Measurements from ENCODE around the gene ZNF628. TPM values are rescaled to one million over a fixed set of nuclear protein-coding genes. Genes with fewer than 3 reads are reported as not detected.

The ZNF628 gene
- total and polyA plus RNA-seq, 7 donors = 1.4 to 15.0 (median 2.5) TPM

GRCh38 chr19:55483706-55484592 lies 7.5 kb downstream of the ZNF628 start:
- WGBS, 2 donors = 83 to 86% methylated on average over 46 of the region's 46 CpGs
- peak; percentile 69 for DNase-seq
- TF ChIP-seq POLR2AphosphoS5 (IDR thresholded peaks at IDR 0.05) = no peak
- TF ChIP-seq POLR2A (IDR thresholded peaks at IDR 0.05) = no peak
- Histone ChIP-seq H3K27ac (peak overlapping the region; percentile 94 to 99 (median 96)), H3K4me3 (peak overlapping the region in 3 of 4 donors; percentile 58 to 65 (median 59)), H3K27me3 (no peaks in the 10 kb centered on the region), H3K4me1 (peaks cover 0 to 51% (median 49%) of the 10 kb centered on the region in 4 donors), H3K9me3 (no peaks in the 10 kb centered on the region), H3K36me3 (peaks cover 0 to 24% (median 14%) of the 10 kb centered on the region in 4 donors)
- intact Hi-C loops (cut with DNase I) = no loop called here

GRCh38 chr19:55484593-55485438 lies 8.4 kb downstream of the ZNF628 start, which contains the start of gene NAT14:
TSS of gene NAT14 (plus strand) at chr19:55485188. CDS start at chr19:55485709, 521 bp downstream.
- Histone ChIP-seq H3K4me1 (peaks cover 0 to 59% (median 58%) of the 10 kb centered on the region in 4 donors), H3K27ac (peak within 1 kb of the TSS; percentile 94 to 99 (median 96)), H3K36me3 (peaks cover 0 to 24% (median 14%) of the 10 kb centered on the region in 4 donors), H3K9me3 (no peaks in the 10 kb centered on the region), H3K27me3 (no peaks in the 10 kb centered on the region), H3K4me3 (peak within 1 kb of the TSS; percentile 43 to 65 (median 58))
- DNase-seq = peak; percentile 82
- no peak for TF ChIP-seq POLR2A (IDR thresholded peaks at IDR 0.05)
- TF ChIP-seq POLR2AphosphoS5 (IDR thresholded peaks at IDR 0.05) = peak in 2 of 4 donors; percentile 50 to 61
- intact Hi-C loops (cut with DNase I) = no loop called here
- 1 to 2% methylated on average over 78 of the region's 78 CpGs for WGBS, 2 donors

DNA sequence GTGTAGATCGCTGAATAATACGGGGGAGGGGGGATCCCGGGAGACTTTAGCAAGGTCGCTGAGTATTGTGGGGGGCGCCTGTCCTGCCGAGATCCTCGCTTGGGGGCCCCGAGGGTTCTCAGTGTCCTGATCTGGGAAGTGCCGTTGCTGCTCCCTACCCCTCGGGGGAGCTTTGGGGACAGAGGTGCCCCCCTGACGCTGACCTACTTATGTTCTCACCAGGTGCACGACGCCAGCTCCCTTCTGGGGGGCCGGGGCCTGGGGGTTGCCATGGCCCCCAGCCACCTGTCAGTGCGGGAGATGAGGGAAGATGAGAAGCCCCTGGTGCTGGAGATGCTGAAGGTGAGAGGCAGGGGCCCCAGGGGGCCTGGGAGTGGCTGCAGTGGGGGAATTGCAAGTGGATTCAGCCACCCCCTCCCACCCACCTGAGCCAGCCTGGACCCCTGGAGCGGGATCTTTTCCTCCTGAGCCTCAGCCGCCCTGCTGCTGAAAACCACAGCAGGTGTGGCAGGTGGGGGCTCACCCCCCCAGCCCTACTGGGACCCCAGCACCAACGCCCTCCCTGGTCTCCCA lies 9.1 kb downstream of the ZNF628 start:
- Histone ChIP-seq H3K27me3 (no peaks in the 10 kb centered on the region), H3K4me3 (peak overlapping the region; percentile 43 to 65 (median 58)), H3K27ac (peak overlapping the region; percentile 94 to 99 (median 96)), H3K36me3 (peaks cover 0 to 24% (median 14%) of the 10 kb centered on the region in 4 donors), H3K4me1 (peaks cover 0 to 66% (median 65%) of the 10 kb centered on the region in 4 donors), H3K9me3 (no peaks in the 10 kb centered on the region)
- intact Hi-C loops (cut with DNase I) = no loop called here
- peak; percentile 73 for DNase-seq
- TF ChIP-seq CTCF (IDR thresholded peaks at IDR 0.05) (no peak), POLR2AphosphoS5 (IDR thresholded peaks at IDR 0.05) (no peak), POLR2A (IDR thresholded peaks at IDR 0.05) (no peak), EP300 (IDR thresholded peaks at IDR 0.05) (no peak)
- 28 to 29% methylated on average over 18 of the region's 18 CpGs for WGBS, 2 donors

GRCh38 chr19:55486043-55486970 lies 9.9 kb downstream of the ZNF628 start:
- H3K27me3 ChIP-seq = no peaks in the 10 kb centered on the region
- 71 to 84% methylated on average over 53 of the region's 53 CpGs for WGBS, 2 donors
- TF ChIP-seq POLR2AphosphoS5 (IDR thresholded peaks at IDR 0.05) (peak in 2 of 4 donors; percentile 26 to 33), CTCF (IDR thresholded peaks at IDR 0.05) (peak in 3 of 4 experiments; percentile 13 to 37 (median 35)), POLR2A (IDR thresholded peaks at IDR 0.05) (no peak)
- no peaks in the 10 kb centered on the region for H3K9me3 ChIP-seq
- H3K4me3 ChIP-seq = peak overlapping the region in 3 of 4 donors; percentile 7 to 30 (median 14)
- DNase-seq = peak; percentile 82
- intact Hi-C loops (cut with DNase I) = no loop called here
- H3K27ac ChIP-seq = peak overlapping the region; percentile 94 to 99 (median 96)
- peaks cover 0 to 22% (median 14%) of the 10 kb centered on the region in 4 donors for H3K36me3 ChIP-seq
- H3K4me1 ChIP-seq = peaks cover 0 to 74% (median 73%) of the 10 kb centered on the region in 4 donors
